HepG2 (cell line): ENCODE data around the gene TMEM235. TPM values are rescaled to one million over a fixed set of nuclear protein-coding genes. Genes with fewer than 3 reads are reported as not detected.
A peak's percentile ranks its signal among the peaks of the same experiment; 100 is the strongest.

Experiments used
- ARNT2 ChIP-seq: sonication (generic); formaldehyde crosslinking; IDR thresholded peaks from 2 replicates; pipeline ENCODE4 v1.8.0; 2022; ENCODE audit warnings: mild to moderate bottlenecking, low read depth, missing genetic modification reagents, moderate library complexity
- ELF1 ChIP-seq: sonication (generic); formaldehyde crosslinking; IDR thresholded peaks from 2 replicates; pipeline ENCODE4 v1.4.0; 2020; ENCODE audit warnings: missing genetic modification reagents
- GABPB1 ChIP-seq: IDR thresholded peaks from 2 replicates; pipeline ENCODE4 v1.6.1; 2016; ENCODE audit warnings: mild to moderate bottlenecking, missing genetic modification reagents, moderate library complexity, missing compliant biosample characterization
- HIC2 ChIP-seq: sonication (generic); formaldehyde crosslinking; IDR thresholded peaks from 2 replicates; pipeline ENCODE4 v1.9.0; 2022; ENCODE audit warnings: low read depth, missing genetic modification reagents
- NCOA2 ChIP-seq: sonication (generic); formaldehyde crosslinking; IDR thresholded peaks from 2 replicates; pipeline ENCODE4 v1.8.0; 2022; ENCODE audit warnings: inconsistent platforms
- PLSCR1 ChIP-seq: sonication (generic); formaldehyde crosslinking; IDR thresholded peaks from 2 replicates; pipeline ENCODE4 v1.5.0; 2020; ENCODE audit warnings: missing genetic modification reagents, mild to moderate bottlenecking, borderline replicate concordance
- PTBP1 ChIP-seq: fragments of 200-400 bp; formaldehyde crosslinking; IDR thresholded peaks from 2 replicates; pipeline ENCODE4 v1.6.1; 2018; ENCODE audit warnings: low read length, low read depth; ENCODE audit not compliant: poor library complexity, severe bottlenecking
- RXRA ChIP-seq: sonication (generic); formaldehyde crosslinking; IDR thresholded peaks from 2 replicates; pipeline ENCODE4 v1.5.1; 2020; ENCODE audit warnings: missing genetic modification reagents
- RXRB ChIP-seq: IDR thresholded peaks from 2 replicates; pipeline ENCODE4 v1.6.1; 2016; ENCODE audit warnings: borderline replicate concordance, missing genetic modification reagents, missing compliant biosample characterization
- SAP130 ChIP-seq: IDR thresholded peaks from 2 replicates; pipeline ENCODE4 v1.6.1; 2016; ENCODE audit warnings: low read depth
- ZNF253 ChIP-seq: sonication (generic); formaldehyde crosslinking; IDR thresholded peaks from 2 replicates; pipeline ENCODE4 v1.8.0; 2022; ENCODE audit warnings: mild to moderate bottlenecking, missing genetic modification reagents, borderline replicate concordance
- ZNF296 ChIP-seq: sonication (generic); formaldehyde crosslinking; conservative IDR thresholded peaks from 2 replicates; pipeline ENCODE4 v1.5.0; 2020; ENCODE audit warnings: mild to moderate bottlenecking, missing genetic modification reagents
- polyA plus RNA-seq, 8 experiments: library from polyadenylated mRNA; depleted of rRNA in 3 of 8; stranded (reverse) in 7 of 8; unstranded in 1 of 8; fragments of >200 nt; fragmentation: Illumina TruSeq in 4 of 8; extraction: Trizol in 4 of 8; gene quantifications; 2 replicates each; pipeline versions ENCODE4 v1.2.1 to v1.2.3, GENCODE V29; 2011 to 2016; ENCODE audit warnings: low read depth in 4 of 8, missing spikeins in 1 of 8, mixed read lengths in 1 of 8; ENCODE audit not compliant: insufficient read depth in 1 of 8
- total RNA-seq, 5 experiments: library from RNA; depleted of rRNA; stranded (reverse); fragments of >200 nt; fragmentation: Illumina TruSeq; extraction: Trizol; gene quantifications; 2 replicates each; pipeline ENCODE4 v1.2.3, GENCODE V29; 2016; ENCODE audit warnings: low read depth in 1 of 5
- TF ChIP-seq, protein P1 (sequence below): sonication (generic); formaldehyde crosslinking; IDR thresholded peaks from 2 replicates; pipeline ENCODE4 v1.9.0; 2022; ENCODE audit warnings: missing genetic modification reagents, mild to moderate bottlenecking, borderline replicate concordance
- TF ChIP-seq, protein P2 (sequence below): sonication (generic); formaldehyde crosslinking; IDR thresholded peaks from 2 replicates; pipeline ENCODE4 v1.4.0; 2020; ENCODE audit warnings: missing genetic modification reagents, mild to moderate bottlenecking, borderline replicate concordance
- TF ChIP-seq, protein P3 (sequence below): fragments of 450-650 bp; IDR thresholded peaks from 2 replicates; pipeline ENCODE4 v1.6.1; 2017; ENCODE audit warnings: mild to moderate bottlenecking

Gene TMEM235
- total and polyA plus RNA-seq, 2 of the 13 experiments (the other 11 are each of a cell fraction or from before 2014, with no cell fraction given): not detected

DNA sequence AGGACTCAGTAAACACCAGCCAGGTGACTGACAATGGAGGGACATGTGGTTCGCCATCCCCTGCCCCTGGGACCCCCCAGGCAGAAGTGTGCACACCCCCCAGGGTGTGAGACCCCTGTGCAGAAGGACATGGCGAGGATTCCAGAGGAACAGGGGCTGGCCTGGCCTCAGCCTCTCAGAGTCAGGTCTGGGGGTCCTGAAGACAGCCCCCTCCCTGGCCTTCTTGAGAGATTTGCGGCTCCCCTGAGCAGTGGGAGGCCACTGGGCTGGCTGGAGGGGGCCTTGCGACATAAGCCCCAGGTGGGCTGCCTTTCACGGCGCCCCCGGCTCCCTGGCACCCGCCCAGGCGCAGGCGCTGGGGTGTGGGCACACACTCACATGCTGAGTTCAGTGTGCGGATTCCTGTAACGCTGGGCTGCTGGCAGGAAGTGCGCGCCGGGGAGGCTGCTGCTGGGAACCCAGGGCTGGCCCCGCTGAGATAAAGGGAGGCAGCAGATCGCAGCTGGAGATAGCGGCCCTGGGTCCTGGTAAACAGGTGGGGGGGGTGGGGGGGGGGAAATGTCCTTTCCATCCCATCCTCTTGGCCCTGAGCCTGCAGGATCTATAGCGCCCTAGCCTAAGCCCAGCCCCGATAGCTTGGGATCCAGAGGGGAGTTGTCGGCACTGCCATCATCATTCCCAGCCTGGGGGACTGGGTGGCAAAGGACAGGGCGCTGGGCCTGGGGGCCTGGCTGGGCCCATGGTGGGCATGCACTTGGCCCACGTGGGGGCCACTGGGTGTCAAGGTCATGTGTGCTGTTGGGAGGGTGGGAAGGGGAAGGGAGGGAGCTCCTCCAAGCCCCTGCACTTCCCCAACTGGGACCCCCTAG is 27.1 kb downstream of the TMEM235 start (continued):
- TF ChIP-seq ZNF296 (CRISPR knock-in tag) (no peak), ELF1 (CRISPR knock-in tag) (0 out of 2 replicates have a peak, but pooled peaks have one; percentile 56), SAP130 (peak; percentile 69), PLSCR1 (CRISPR knock-in tag) (no peak), PTBP1 (peak; percentile 57), RXRA (CRISPR knock-in tag) (peak; percentile 44; the same call in 1 of the 2 replicates), RXRB (peak; percentile 46; the same call in 1 of the 2 replicates), ARNT2 (0 out of 2 replicates have a peak, but pooled peaks have one; percentile 5), GABPB1 (CRISPR knock-in tag) (peak; percentile 70; the same call in 1 of the 2 replicates), NCOA2 (CRISPR knock-in tag) (peak; percentile 64), HIC2 (CRISPR knock-in tag) (0 out of 2 replicates have a peak, but pooled peaks have one; percentile 41), ZNF253 (CRISPR knock-in tag) (0 out of 2 replicates have a peak, but pooled peaks have one; percentile 43)
- TF ChIP-seq, protein P1, sequence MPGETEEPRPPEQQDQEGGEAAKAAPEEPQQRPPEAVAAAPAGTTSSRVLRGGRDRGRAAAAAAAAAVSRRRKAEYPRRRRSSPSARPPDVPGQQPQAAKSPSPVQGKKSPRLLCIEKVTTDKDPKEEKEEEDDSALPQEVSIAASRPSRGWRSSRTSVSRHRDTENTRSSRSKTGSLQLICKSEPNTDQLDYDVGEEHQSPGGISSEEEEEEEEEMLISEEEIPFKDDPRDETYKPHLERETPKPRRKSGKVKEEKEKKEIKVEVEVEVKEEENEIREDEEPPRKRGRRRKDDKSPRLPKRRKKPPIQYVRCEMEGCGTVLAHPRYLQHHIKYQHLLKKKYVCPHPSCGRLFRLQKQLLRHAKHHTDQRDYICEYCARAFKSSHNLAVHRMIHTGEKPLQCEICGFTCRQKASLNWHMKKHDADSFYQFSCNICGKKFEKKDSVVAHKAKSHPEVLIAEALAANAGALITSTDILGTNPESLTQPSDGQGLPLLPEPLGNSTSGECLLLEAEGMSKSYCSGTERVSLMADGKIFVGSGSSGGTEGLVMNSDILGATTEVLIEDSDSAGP (CRISPR knock-in tag): 0 out of 2 replicates have a peak, but pooled peaks have one; percentile 32
- TF ChIP-seq, protein P2, sequence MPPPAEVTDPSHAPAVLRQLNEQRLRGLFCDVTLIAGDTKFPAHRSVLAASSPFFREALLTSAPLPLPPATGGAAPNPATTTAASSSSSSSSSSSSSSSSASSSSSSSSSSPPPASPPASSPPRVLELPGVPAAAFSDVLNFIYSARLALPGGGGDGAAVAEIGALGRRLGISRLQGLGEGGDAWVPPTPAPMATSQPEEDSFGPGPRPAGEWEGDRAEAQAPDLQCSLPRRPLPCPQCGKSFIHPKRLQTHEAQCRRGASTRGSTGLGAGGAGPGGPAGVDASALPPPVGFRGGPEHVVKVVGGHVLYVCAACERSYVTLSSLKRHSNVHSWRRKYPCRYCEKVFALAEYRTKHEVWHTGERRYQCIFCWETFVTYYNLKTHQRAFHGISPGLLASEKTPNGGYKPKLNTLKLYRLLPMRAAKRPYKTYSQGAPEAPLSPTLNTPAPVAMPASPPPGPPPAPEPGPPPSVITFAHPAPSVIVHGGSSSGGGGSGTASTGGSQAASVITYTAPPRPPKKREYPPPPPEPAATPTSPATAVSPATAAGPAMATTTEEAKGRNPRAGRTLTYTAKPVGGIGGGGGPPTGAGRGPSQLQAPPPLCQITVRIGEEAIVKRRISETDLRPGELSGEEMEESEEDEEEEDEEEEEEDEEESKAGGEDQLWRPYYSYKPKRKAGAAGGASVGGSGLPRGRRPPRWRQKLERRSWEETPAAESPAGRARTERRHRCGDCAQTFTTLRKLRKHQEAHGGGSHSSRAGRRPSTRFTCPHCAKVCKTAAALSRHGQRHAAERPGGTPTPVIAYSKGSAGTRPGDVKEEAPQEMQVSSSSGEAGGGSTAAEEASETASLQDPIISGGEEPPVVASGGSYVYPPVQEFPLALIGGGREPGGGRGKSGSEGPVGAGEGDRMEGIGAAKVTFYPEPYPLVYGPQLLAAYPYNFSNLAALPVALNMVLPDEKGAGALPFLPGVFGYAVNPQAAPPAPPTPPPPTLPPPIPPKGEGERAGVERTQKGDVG (CRISPR knock-in tag): no peak
- TF ChIP-seq, protein P3, sequence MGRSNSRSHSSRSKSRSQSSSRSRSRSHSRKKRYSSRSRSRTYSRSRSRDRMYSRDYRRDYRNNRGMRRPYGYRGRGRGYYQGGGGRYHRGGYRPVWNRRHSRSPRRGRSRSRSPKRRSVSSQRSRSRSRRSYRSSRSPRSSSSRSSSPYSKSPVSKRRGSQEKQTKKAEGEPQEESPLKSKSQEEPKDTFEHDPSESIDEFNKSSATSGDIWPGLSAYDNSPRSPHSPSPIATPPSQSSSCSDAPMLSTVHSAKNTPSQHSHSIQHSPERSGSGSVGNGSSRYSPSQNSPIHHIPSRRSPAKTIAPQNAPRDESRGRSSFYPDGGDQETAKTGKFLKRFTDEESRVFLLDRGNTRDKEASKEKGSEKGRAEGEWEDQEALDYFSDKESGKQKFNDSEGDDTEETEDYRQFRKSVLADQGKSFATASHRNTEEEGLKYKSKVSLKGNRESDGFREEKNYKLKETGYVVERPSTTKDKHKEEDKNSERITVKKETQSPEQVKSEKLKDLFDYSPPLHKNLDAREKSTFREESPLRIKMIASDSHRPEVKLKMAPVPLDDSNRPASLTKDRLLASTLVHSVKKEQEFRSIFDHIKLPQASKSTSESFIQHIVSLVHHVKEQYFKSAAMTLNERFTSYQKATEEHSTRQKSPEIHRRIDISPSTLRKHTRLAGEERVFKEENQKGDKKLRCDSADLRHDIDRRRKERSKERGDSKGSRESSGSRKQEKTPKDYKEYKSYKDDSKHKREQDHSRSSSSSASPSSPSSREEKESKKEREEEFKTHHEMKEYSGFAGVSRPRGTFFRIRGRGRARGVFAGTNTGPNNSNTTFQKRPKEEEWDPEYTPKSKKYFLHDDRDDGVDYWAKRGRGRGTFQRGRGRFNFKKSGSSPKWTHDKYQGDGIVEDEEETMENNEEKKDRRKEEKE: no peak
